OCI-M1 (cell line): Measurements from ENCODE around the gene CD177.
"Not testable (repeated sequence)": the region's sequence is repeated elsewhere in the genome, so short reads cannot be mapped to it uniquely, and the experiment has no call there.

Experiments
- DNase-seq: peaks from one replicate; lab custom pipeline; 2025; lab: John Stamatoyannopoulos, UW

The CD177 gene

DNA sequence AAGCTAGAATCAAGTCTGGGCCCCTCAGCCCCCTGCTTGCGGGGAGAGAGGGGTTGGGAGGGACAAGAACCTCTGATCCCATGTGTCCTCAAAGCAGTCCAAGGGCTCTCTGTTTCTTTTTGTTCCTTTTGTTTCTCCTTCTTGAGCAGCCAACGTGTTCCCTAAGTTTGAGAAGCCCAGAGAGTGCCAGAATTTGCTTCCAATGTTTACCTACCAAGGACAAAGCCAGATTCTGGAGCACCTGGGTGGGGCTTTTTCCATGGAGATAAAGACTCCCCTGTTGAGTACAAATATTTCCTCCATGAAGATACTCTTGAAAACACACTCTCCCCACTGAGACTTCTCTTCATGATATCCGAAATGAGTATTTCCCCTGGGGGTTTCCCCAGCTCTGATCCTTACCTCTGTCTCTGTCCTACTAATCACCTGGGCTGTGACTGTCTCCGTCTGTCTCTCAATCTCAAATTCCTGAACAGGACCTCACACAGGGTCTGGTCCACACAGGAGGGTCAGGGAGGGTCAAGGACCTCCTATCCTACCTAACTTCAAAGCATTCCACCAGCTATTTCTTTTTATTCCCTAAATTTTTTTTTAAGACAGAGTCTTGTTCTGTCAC lies 27.4 kb downstream of the CD177 start:
- DNase-seq: no peak

DNA sequence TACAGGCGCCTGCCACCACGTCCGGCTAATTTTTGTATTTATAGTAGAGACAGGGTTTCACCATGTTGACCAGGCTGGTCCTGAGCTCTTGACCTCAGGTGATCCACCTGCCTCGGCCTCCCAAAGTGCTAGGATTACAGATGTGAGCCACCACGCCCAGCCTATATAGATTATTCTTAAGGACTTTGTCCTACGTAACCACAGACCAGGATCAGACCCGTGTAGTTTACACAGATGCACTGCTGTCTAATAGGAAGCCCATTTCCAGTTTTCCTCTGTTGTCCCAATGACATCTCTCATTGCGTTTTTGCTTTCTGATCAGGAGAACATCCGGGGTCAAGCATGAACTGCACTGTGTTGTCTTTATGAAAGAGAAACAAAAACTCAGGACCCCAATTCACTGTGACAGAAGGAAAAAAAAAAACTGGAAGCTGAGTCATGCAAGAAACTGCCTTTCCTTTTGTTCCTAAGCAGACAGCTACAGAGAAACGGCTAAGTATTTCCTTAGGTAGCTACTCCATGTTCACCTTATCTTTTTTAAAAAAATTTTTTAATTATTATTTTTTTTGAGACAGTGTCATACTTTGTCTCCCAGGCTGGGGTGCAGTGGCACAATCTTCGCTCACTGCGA lies 29.2 kb downstream of the CD177 start:
- peak; percentile 11 for DNase-seq

DNA sequence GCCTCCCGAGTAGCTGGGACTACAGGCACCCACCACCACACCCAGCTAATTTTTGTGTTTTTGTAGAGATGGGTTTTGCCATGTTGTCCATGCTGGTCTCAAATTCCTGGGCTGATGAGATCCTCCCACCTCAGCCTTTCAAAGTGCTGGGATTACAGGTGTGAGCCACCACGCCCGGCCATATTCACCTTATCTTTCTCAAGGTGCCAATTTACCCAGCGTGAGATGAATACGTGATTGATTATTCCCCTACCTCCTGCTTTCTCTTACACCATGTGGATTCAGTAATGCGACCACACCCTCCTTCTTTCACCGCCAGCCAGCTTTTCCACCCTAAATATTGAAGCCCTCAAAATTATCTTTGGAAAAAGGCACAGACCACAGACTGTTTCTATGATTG lies 29.8 kb downstream of the CD177 start:
- DNase-seq: not testable (repeated sequence)

DNA sequence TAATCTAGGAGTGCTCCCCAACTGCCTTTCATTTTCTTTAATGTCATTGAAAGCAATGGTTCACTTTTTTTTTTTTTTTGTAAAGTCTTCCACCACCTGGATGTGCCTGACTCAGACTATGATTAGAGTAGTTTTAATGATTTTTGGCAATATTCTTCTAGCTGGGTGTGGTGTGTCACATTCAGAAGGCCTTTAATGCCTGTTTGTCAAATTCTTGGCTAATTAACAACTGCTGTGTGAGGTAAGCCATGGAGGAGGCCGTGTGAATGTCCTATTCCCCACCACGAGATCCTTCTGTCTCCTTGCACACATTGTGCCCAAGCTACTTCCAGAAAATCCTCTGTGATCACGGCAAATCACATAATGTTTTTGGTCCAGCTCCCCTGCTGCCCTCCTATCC lies 30.3 kb downstream of the CD177 start:
- DNase-seq: not testable (repeated sequence)

DNA sequence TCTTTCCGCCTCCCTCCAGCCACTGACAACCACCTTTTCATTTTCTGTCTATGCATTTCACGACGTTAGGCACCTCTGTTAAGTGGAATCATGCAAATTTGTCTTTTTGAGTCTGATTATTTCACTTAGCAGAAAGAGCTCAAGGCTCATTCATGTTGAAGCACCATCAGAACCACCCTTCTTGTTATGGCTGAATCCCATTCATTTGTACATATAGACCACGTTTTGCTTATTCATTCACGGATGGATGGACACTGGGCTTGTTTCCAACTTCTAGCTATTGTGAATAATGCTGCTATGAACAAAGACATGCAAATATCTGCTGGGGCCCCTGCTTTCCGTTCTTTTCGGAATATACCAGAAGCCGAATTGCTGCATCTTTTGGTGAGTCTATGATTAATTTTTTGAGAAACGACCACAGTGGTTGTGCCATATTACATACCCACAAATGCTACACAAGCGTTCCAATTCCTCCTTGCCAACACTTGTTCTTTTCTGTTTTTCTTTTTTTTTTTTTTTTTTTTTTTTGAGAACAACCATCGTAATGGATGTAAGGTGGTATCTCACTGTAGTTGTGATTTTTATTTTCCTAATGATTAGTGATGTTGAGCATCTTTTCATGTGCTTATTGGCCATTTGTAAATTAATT lies 37.5 kb downstream of the CD177 start:
- not testable (repeated sequence) for DNase-seq

DNA sequence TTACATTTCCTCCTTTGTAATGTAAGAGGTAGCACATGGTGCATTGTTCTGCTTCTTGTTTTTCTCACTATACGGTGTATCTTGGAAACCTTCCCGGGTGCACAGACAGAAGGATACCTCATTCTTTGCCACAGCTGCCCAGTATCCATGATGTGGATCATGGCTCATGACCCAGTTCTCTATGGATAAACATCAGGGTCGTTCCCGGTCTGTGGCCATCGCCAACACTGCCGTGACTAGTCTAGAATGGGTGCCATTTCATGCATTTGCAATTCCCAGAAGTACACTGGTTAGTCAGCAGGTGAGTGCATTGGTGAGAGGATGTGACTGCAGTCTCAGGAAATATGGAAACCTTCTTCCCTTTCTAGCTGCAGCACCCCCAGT lies 38.1 kb downstream of the CD177 start:
- DNase-seq: not testable (repeated sequence)

DNA sequence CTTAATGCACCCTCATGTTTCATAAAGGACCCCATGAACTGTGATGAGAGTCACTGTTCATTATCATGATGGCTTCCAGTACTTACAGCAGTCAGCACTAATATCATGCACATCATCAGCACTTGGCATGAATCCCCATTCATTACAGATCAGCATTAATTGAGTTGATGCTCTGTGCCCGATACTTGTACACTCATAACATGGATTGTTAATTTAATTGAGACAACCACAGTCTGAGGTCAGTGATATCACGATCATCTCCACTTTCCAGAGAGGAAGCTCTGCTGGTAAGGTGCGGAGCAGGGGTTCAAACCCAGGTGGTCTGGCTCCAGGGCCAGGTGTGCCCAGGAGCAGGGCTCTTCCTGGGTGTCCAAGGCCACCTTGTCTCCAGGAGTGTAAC lies 40.0 kb downstream of the CD177 start:
- DNase-seq: not testable (repeated sequence)

DNA sequence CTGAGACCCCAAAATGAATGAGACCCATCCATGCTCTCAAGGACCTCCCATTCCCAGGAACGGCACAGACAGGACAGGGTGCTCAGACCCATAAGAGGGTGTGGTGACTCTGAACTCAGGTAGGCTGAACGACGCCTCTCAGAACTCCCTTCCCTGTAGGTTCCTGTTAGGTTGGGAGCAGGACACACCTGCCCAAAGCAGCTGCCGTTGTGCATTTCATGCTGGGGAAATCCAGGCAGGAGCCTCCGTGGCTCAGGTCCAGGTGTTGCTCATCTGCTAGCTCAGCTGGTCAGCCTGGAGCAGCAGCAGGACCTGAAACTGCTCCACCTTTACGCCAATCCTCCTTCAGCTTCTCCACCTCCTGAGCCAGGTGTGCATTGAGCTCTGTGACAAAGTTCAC lies 42.1 kb downstream of the CD177 start:
- no peak for DNase-seq

DNA sequence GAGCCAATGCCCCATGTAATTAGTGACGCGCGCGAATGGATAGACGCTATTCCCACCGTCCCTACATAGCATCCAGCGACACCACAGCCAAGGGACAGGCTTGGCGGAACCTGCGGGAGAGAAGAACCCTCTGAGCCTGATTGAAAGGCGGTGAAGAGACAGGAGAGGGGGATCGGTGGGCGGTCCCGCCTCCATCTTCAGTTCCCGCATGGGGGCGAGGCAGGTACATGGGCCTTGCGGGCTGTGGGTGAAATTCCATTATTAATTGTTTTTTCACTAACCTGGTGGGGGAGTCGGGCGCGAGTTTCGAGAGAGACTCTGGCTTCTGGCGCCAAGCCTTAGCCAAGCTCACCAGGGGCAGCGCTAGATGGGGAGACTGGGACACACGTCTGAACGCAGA lies 52.8 kb downstream of the CD177 start:
- DNase-seq: no peak

DNA sequence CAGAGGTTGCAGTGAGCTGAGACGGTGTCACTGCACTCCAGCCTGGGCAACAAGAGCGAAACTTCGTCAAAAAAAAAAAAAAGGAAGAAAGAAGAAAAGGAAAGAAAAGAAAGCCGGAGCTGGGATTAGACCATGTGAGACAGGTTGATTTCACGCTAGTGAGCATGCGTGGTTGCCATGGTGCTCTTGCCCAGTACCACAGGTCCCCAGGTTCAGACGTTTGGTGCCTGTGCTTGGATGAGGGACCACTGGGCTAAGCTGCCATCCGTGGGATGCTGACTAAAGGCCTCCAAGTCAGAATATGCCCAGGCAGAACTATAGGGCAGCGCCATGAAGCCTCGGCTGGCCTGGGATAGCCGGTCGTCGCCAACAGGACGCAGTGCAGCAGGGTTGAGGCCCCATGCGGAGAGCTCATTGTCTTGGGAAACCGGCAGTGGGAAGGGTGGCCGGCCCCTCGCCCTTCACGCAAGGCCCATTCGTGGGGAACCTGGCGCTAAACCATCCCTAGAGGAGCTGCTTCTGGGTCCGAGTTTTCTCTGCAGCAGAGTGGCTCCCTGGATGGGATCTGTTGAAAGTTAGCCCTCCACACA lies 54.0 kb downstream of the CD177 start:
- DNase-seq: no peak

DNA sequence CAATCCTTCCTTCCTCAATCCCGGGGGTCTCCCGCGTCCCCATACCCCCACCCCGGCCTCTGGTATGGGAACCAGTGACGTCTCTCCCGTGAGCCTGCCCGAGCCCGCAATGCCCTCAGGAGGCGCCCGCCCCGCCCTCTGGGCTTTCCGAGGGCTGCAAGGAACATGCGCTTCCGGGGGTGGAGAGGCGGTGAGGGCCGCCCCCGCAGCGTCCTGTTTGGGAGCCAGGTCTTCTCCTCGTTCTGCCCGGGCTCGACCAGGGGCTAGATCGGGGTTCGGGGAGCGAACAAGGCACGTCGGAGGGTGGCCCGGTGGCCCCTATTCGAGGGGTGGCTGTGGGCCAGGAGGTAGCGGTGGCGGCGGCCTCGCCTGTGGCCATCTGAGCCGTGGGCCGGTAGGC lies 54.6 kb downstream of the CD177 start:
- DNase-seq: no peak

DNA sequence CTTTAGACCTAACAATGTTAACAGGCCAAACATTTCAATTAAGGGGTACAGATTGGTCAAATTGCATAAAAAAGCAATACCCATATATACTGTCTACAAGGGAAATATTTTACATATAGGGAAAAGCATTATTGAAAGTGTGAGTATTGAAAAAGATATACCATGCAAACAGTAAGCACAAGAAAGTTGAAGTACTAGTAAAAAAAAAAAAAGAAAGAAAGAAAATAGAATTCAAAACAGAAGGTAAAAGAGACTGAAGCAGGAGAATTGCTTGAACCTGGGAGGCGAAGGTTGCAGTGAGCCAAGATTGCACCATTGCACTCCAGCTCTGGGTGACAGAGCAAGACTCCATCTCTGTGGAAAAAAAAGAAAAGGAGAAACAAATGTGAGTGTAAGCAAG lies 55.9 kb downstream of the CD177 start:
- no peak for DNase-seq

DNA sequence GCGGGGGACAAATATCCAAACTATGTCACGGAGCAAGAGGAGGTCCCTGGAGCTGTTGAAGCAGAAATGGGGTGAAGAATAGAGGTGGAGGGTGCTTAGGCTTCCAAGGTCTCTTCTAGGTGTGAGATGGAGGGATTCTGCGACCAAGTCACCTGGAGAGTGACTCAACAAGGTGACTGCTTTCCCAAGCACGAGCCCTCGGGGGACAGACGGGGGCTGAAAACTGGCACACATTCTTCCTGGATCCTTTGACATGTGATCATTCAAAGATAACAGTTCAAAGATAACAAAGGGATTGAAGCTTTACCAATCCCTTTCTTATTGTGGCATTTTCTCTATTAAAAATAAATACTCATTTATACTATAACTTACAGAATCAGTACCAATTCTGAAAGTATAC lies 59.0 kb downstream of the CD177 start:
- DNase-seq: no peak
